Natural killer cell (primary cell): ENCODE data around the gene CLCA1. TPM values are rescaled to one million over a fixed set of nuclear protein-coding genes. Genes with fewer than 3 reads are reported as not detected.
"Not testable (repeated sequence)": the region's sequence is repeated elsewhere in the genome, so short reads cannot be mapped to it uniquely, and the experiment has no call there.

Experiments
- ATAC-seq, 3 donors: fragments of 150-1000 bp in 2 of 3; fragments of 200-7000 bp in 1 of 3; cut with Tn5 transposase; 1 replicate in 1 of 3; 2 replicates in 2 of 3; pipeline ENCODE4 v1.10.0; 2021; ENCODE audit warnings: mild to moderate bottlenecking in 2 of 3, moderate library complexity in 2 of 3
- DNase-seq, 2 donors: peaks; one replicate each; pipeline versions ENCODE4 v3.0.0 to v3.0.0-alpha.2; 2013 to 2021; ENCODE audit warnings: mixed read lengths in 1 of 2
- H3K27ac ChIP-seq: one replicate; pipeline ENCODE4 v1.5.1; 2013; ENCODE audit warnings: mild to moderate bottlenecking, low read length
- H3K27me3 ChIP-seq: one replicate; pipeline ENCODE4 v1.6.1; 2013; ENCODE audit warnings: low read length; ENCODE audit not compliant: control insufficient read depth, insufficient read depth
- H3K36me3 ChIP-seq: one replicate; pipeline ENCODE4 v1.6.1; 2013; ENCODE audit warnings: low read length; ENCODE audit not compliant: control insufficient read depth, insufficient read depth
- H3K4me1 ChIP-seq: one replicate; pipeline ENCODE4 v1.6.1; 2013; ENCODE audit warnings: low read length; ENCODE audit not compliant: control insufficient read depth, insufficient read depth
- H3K4me3 ChIP-seq: one replicate; pipeline ENCODE4 v1.5.1; 2013; ENCODE audit warnings: low read length
- H3K9me3 ChIP-seq: one replicate; pipeline ENCODE4 v1.6.1; 2013; ENCODE audit warnings: low read length; ENCODE audit not compliant: control insufficient read depth, insufficient read depth
- H3K27ac Mint-ChIP-seq, 2 donors: one replicate each; pipeline ENCODE4 v1.8.0; 2022; ENCODE audit warnings: mild to moderate bottlenecking in 2 of 2, mixed read lengths in 2 of 2, moderate library complexity in 1 of 2
- H3K27me3 Mint-ChIP-seq, 2 donors: one replicate each; pipeline ENCODE4 v1.8.0; 2022; ENCODE audit warnings: low read depth in 2 of 2, mixed read lengths in 2 of 2
- H3K36me3 Mint-ChIP-seq: one replicate; pipeline ENCODE4 v1.8.0; 2022; ENCODE audit warnings: mixed read lengths
- H3K4me1 Mint-ChIP-seq, 2 donors: one replicate each; pipeline ENCODE4 v1.8.0; 2022; ENCODE audit warnings: mixed read lengths in 2 of 2
- H3K4me3 Mint-ChIP-seq: one replicate; pipeline ENCODE4 v1.8.0; 2022; ENCODE audit warnings: mild to moderate bottlenecking, moderate library complexity, mixed read lengths
- H3K9me3 Mint-ChIP-seq, 2 donors: one replicate each; pipeline ENCODE4 v1.8.0; 2022; ENCODE audit warnings: mixed read lengths in 2 of 2
- WGBS: methylation state at CpG from one replicate; pipeline ENCODE4 v1.1.7; 2013; ENCODE audit warnings: missing lambda C conversion rate; ENCODE audit not compliant: insufficient coverage; 5-methylcytosine and 5-hydroxymethylcytosine counted together
- intact Hi-C: fragments of 100-400 bp; cut with micrococcal nuclease; formaldehyde crosslinking; loops from one replicate; pipeline ENCODE4 v1.14.2; 2022
- total RNA-seq, 4 donors: library from RNA; stranded (reverse); fragments of 120-200 nt in 1 of 4; gene quantifications; one replicate each; pipeline versions ENCODE4 v1.2.3 to v1.2.4, GENCODE V29; 2013 to 2022
- TF ChIP-seq, protein P1 (sequence below): fragments of 200-600 bp; IDR thresholded peaks from one replicate; pipeline ENCODE4 v1.8.0; 2022; ENCODE audit warnings: antibody characterized with exemption

The CLCA1 gene
- total RNA-seq, 3 donors from 2014 or later (not counting 1 experiment from before 2014, with no cell fraction given) = not detected

GRCh38 chr1:86502125-86502646 is 33.5 kb downstream of the CLCA1 start:
- not testable (repeated sequence) for H3K9me3 Mint-ChIP-seq, H3K36me3 ChIP-seq, H3K27me3 ChIP-seq, H3K9me3 ChIP-seq, H3K36me3 Mint-ChIP-seq, H3K27ac ChIP-seq
- TF ChIP-seq, protein P1, sequence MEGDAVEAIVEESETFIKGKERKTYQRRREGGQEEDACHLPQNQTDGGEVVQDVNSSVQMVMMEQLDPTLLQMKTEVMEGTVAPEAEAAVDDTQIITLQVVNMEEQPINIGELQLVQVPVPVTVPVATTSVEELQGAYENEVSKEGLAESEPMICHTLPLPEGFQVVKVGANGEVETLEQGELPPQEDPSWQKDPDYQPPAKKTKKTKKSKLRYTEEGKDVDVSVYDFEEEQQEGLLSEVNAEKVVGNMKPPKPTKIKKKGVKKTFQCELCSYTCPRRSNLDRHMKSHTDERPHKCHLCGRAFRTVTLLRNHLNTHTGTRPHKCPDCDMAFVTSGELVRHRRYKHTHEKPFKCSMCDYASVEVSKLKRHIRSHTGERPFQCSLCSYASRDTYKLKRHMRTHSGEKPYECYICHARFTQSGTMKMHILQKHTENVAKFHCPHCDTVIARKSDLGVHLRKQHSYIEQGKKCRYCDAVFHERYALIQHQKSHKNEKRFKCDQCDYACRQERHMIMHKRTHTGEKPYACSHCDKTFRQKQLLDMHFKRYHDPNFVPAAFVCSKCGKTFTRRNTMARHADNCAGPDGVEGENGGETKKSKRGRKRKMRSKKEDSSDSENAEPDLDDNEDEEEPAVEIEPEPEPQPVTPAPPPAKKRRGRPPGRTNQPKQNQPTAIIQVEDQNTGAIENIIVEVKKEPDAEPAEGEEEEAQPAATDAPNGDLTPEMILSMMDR = peak; percentile 50
- peaks cover 17 to 26% of the 10 kb centered on the region in 2 donors for H3K27me3 Mint-ChIP-seq
- peak overlapping the region in 1 of 2 donors; percentile 29 for H3K27ac Mint-ChIP-seq
- DNase-seq = peak in 1 of 2 donors; percentile 72
- peak overlapping the region; percentile 80 for H3K4me3 Mint-ChIP-seq
- ATAC-seq = peak; percentile 51 to 74 (median 62)
- H3K4me1 Mint-ChIP-seq = peaks cover 6 to 16% of the 10 kb centered on the region in 2 donors
- H3K4me1 ChIP-seq = peaks cover 18% of the 10 kb centered on the region
- H3K4me3 ChIP-seq = peak overlapping the region; percentile 7
- intact Hi-C loops = loop anchor here (1.0 to 5.0 kb wide), 4 partner anchors 105 to 240 kb away; partner anchors contain the start of gene ODF2L
- 49% methylated on average over 16 of the region's 16 CpGs for WGBS

DNA sequence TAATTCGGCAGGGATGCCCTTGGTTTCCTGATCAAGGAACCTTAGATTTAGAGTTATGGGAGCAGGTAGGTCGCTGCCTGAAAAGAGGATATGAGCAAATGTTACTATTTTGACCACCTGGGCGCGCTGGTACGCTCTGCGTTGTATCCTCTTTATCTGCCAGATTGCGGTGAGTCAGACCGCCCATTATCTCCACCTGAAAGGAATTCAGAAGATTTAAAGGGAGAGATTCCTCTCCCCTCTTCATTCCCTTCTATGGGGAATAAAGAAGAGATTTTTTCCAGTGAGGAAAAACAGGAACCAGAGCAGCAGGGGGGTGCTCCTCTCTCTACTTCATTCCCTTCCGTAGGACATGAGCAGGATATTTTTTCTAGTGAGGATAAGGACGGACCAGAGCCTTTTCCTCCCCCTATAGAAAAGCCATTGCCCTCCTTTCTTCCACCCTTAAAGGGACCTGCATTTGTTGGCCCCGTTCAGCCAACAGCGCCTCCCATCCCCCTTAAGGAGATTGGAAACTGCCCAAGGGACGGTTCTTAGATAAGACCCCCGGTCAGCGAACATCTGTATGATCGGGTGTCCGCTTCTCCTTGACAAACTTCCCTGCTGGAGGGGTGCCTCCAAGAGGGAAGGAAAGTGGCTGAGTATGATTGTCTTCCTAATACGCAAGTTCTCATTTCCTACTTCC is 34.1 kb downstream of the CLCA1 start:
- Histone ChIP-seq H3K27me3 (peaks cover 2% of the 10 kb centered on the region), H3K36me3 (no peaks in the 10 kb centered on the region), H3K4me3 (no peak overlapping the region), H3K9me3 (no peaks in the 10 kb centered on the region), H3K4me1 (peaks cover 18% of the 10 kb centered on the region), H3K27ac (no peak overlapping the region)
- peaks cover 6 to 16% of the 10 kb centered on the region in 2 donors for H3K4me1 Mint-ChIP-seq
- intact Hi-C loops = loop anchor here (1.0 to 5.0 kb wide), 4 partner anchors 106 to 239 kb away; partner anchors contain the start of gene ODF2L
- no peaks in the 10 kb centered on the region for H3K9me3 Mint-ChIP-seq
- WGBS = 78% methylated on average over 16 of the region's 18 CpGs
- peak overlapping the region; percentile 80 for H3K4me3 Mint-ChIP-seq
- peaks cover 16 to 23% of the 10 kb centered on the region in 2 donors for H3K27me3 Mint-ChIP-seq
- H3K27ac Mint-ChIP-seq = peak overlapping the region in 1 of 2 donors; percentile 29
- H3K36me3 Mint-ChIP-seq = no peaks in the 10 kb centered on the region
- TF ChIP-seq, protein P1 = no peak
- peak in 1 of 3 donors; percentile 30 for ATAC-seq
- peak in 1 of 2 donors; percentile 47 for DNase-seq

DNA sequence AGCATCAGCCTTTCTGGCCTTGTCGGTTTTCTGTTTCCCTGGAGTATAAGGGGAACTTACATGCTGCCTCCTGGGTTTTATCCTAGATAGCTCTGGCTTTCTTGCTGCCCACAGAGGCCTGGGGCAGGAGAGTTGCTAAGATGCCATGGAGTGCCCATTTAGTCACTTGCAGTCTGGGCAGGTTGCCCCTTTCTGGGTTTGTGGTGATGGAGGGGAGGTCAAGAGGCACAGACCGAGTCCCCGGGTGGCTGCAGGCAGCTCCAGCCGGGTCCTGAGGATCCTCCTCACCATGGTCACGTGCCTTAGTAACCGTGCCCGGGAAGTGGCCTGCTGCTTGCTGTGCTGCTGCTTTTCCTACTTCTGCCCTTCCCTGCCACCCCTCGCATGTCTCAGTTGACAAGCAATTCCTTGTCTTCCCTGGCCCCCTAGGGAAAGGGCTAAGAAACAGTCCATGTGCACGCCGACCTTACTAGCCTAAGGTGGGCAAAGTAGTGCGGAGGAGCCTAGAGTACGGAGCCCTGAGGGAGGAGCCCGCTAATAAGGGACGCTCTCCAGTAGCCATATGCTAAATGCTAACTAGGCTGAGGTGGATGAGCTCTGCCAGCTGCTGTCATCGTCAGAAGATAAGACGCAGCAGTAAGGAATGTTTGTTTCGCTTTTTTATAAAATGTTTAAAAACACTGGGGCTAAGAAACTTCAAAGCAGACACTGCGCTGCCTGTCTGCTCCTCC is 34.8 kb downstream of the CLCA1 start:
- Histone ChIP-seq H3K4me3 (no peak overlapping the region), H3K9me3 (no peaks in the 10 kb centered on the region), H3K27me3 (peaks cover 3% of the 10 kb centered on the region), H3K27ac (no peak overlapping the region), H3K4me1 (peaks cover 18% of the 10 kb centered on the region), H3K36me3 (no peaks in the 10 kb centered on the region)
- DNase-seq (peak in 1 of 2 donors; percentile 14), ATAC-seq (no peak)
- Mint-ChIP-seq H3K27me3 (peaks cover 10 to 16% of the 10 kb centered on the region in 2 donors), H3K9me3 (no peaks in the 10 kb centered on the region), H3K4me1 (peaks cover 6 to 16% of the 10 kb centered on the region in 2 donors), H3K36me3 (no peaks in the 10 kb centered on the region), H3K27ac (peak overlapping the region in 1 of 2 donors; percentile 35), H3K4me3 (peak overlapping the region; percentile 37)
- TF ChIP-seq, protein P1 = no peak
- intact Hi-C loops = loop anchor here (5.0 kb wide), 2 partner anchors 106 to 184 kb away; partner anchors contain the start of gene ODF2L
- WGBS = 68% methylated on average over 18 of the region's 18 CpGs
